Natural killer cell (primary cell): ENCODE results near the gene OTOGL. TPM values are rescaled to one million over a fixed set of nuclear protein-coding genes. Genes with fewer than 3 reads are reported as not detected.

Source experiments
- ATAC-seq, 3 donors: fragments of 150-1000 bp in 2 of 3; fragments of 200-7000 bp in 1 of 3; cut with Tn5 transposase; 1 replicate in 1 of 3; 2 replicates in 2 of 3; pipeline ENCODE4 v1.10.0; 2021; ENCODE audit warnings: mild to moderate bottlenecking in 2 of 3, moderate library complexity in 2 of 3
- DNase-seq, 2 donors: peaks; one replicate each; pipeline versions ENCODE4 v3.0.0 to v3.0.0-alpha.2; 2013 to 2021; ENCODE audit warnings: mixed read lengths in 1 of 2
- H3K27ac ChIP-seq: one replicate; pipeline ENCODE4 v1.5.1; 2013; ENCODE audit warnings: mild to moderate bottlenecking, low read length
- H3K27me3 ChIP-seq: one replicate; pipeline ENCODE4 v1.6.1; 2013; ENCODE audit warnings: low read length; ENCODE audit not compliant: control insufficient read depth, insufficient read depth
- H3K36me3 ChIP-seq: one replicate; pipeline ENCODE4 v1.6.1; 2013; ENCODE audit warnings: low read length; ENCODE audit not compliant: control insufficient read depth, insufficient read depth
- H3K4me1 ChIP-seq: one replicate; pipeline ENCODE4 v1.6.1; 2013; ENCODE audit warnings: low read length; ENCODE audit not compliant: control insufficient read depth, insufficient read depth
- H3K4me3 ChIP-seq: one replicate; pipeline ENCODE4 v1.5.1; 2013; ENCODE audit warnings: low read length
- H3K9me3 ChIP-seq: one replicate; pipeline ENCODE4 v1.6.1; 2013; ENCODE audit warnings: low read length; ENCODE audit not compliant: control insufficient read depth, insufficient read depth
- H3K27ac Mint-ChIP-seq, 2 donors: one replicate each; pipeline ENCODE4 v1.8.0; 2022; ENCODE audit warnings: mild to moderate bottlenecking in 2 of 2, mixed read lengths in 2 of 2, moderate library complexity in 1 of 2
- H3K27me3 Mint-ChIP-seq, 2 donors: one replicate each; pipeline ENCODE4 v1.8.0; 2022; ENCODE audit warnings: low read depth in 2 of 2, mixed read lengths in 2 of 2
- H3K36me3 Mint-ChIP-seq: one replicate; pipeline ENCODE4 v1.8.0; 2022; ENCODE audit warnings: mixed read lengths
- H3K4me1 Mint-ChIP-seq, 2 donors: one replicate each; pipeline ENCODE4 v1.8.0; 2022; ENCODE audit warnings: mixed read lengths in 2 of 2
- H3K4me3 Mint-ChIP-seq: one replicate; pipeline ENCODE4 v1.8.0; 2022; ENCODE audit warnings: mild to moderate bottlenecking, moderate library complexity, mixed read lengths
- H3K9me3 Mint-ChIP-seq, 2 donors: one replicate each; pipeline ENCODE4 v1.8.0; 2022; ENCODE audit warnings: mixed read lengths in 2 of 2
- CTCF ChIP-seq: fragments of 200-600 bp; IDR thresholded peaks from one replicate; pipeline ENCODE4 v1.8.0; 2022; ENCODE audit warnings: antibody characterized with exemption
- WGBS: methylation state at CpG from one replicate; pipeline ENCODE4 v1.1.7; 2013; ENCODE audit warnings: missing lambda C conversion rate; ENCODE audit not compliant: insufficient coverage; 5-methylcytosine and 5-hydroxymethylcytosine counted together
- intact Hi-C: fragments of 100-400 bp; cut with micrococcal nuclease; formaldehyde crosslinking; loops from one replicate; pipeline ENCODE4 v1.14.2; 2022
- total RNA-seq, 4 donors: library from RNA; stranded (reverse); fragments of 120-200 nt in 1 of 4; gene quantifications; one replicate each; pipeline versions ENCODE4 v1.2.3 to v1.2.4, GENCODE V29; 2013 to 2022

The OTOGL gene
- total RNA-seq, 3 donors from 2014 or later (not counting 1 experiment from before 2014, with no cell fraction given) = not detected

- Mint-ChIP-seq H3K27ac (no peak overlapping the region), H3K9me3 (no peaks in the 10 kb centered on the region), H3K4me3 (no peak overlapping the region), H3K27me3 (peaks cover 4 to 44% of the 10 kb centered on the region in 2 donors), H3K36me3 (no peaks in the 10 kb centered on the region), H3K4me1 (no peaks in the 10 kb centered on the region)
- WGBS = 43% methylated on average over 1 of the region's 1 CpG
- intact Hi-C loops = no loop called here
- ATAC-seq = no peak
- H3K27me3 ChIP-seq = no peaks in the 10 kb centered on the region
- H3K27ac ChIP-seq = no peak overlapping the region
- no peaks in the 10 kb centered on the region for H3K36me3 ChIP-seq
- H3K4me3 ChIP-seq = no peak overlapping the region
- no peak for DNase-seq
- H3K4me1 ChIP-seq = no peaks in the 10 kb centered on the region
- no peak for TF ChIP-seq CTCF
- H3K9me3 ChIP-seq = no peaks in the 10 kb centered on the region
Measured at GRCh38 chr12:80208071-80208470, 108.7 kb downstream of the OTOGL start.

GRCh38 chr12:80211671-80212070 lies 112.3 kb downstream of the OTOGL start:
- H3K9me3 Mint-ChIP-seq = no peaks in the 10 kb centered on the region
- H3K27ac Mint-ChIP-seq = no peak overlapping the region
- H3K4me1 Mint-ChIP-seq = no peaks in the 10 kb centered on the region
- no peaks in the 10 kb centered on the region for H3K4me1 ChIP-seq
- no peak for DNase-seq
- H3K9me3 ChIP-seq = no peaks in the 10 kb centered on the region
- 82% methylated on average over 2 of the region's 2 CpGs for WGBS
- H3K4me3 Mint-ChIP-seq = no peak overlapping the region
- no peaks in the 10 kb centered on the region for H3K36me3 ChIP-seq
- H3K27me3 Mint-ChIP-seq = peaks cover 13 to 23% of the 10 kb centered on the region in 2 donors
- intact Hi-C loops = no loop called here
- H3K4me3 ChIP-seq = no peak overlapping the region
- H3K36me3 Mint-ChIP-seq = no peaks in the 10 kb centered on the region
- H3K27ac ChIP-seq = no peak overlapping the region
- no peaks in the 10 kb centered on the region for H3K27me3 ChIP-seq
- TF ChIP-seq CTCF = no peak
- no peak for ATAC-seq

GRCh38 chr12:80212938-80213645 lies 113.8 kb downstream of the OTOGL start:
- no peaks in the 10 kb centered on the region for H3K4me1 ChIP-seq
- H3K36me3 ChIP-seq = no peaks in the 10 kb centered on the region
- no peak overlapping the region for H3K4me3 ChIP-seq
- no peaks in the 10 kb centered on the region for H3K36me3 Mint-ChIP-seq
- H3K4me1 Mint-ChIP-seq = no peaks in the 10 kb centered on the region
- intact Hi-C loops = no loop called here
- 86% methylated on average over 3 of the region's 4 CpGs for WGBS
- H3K9me3 ChIP-seq = no peaks in the 10 kb centered on the region
- peaks cover 13 to 23% of the 10 kb centered on the region in 2 donors for H3K27me3 Mint-ChIP-seq
- H3K9me3 Mint-ChIP-seq = no peaks in the 10 kb centered on the region
- H3K4me3 Mint-ChIP-seq = no peak overlapping the region
- ATAC-seq (no peak), DNase-seq (no peak)
- no peaks in the 10 kb centered on the region for H3K27me3 ChIP-seq
- H3K27ac ChIP-seq = no peak overlapping the region
- no peak for TF ChIP-seq CTCF
- no peak overlapping the region for H3K27ac Mint-ChIP-seq

GRCh38 chr12:80213871-80214270 lies 114.5 kb downstream of the OTOGL start:
- Histone ChIP-seq H3K27me3 (no peaks in the 10 kb centered on the region), H3K36me3 (no peaks in the 10 kb centered on the region), H3K4me1 (no peaks in the 10 kb centered on the region), H3K9me3 (no peaks in the 10 kb centered on the region), H3K27ac (no peak overlapping the region), H3K4me3 (no peak overlapping the region)
- Mint-ChIP-seq H3K4me3 (no peak overlapping the region), H3K36me3 (no peaks in the 10 kb centered on the region), H3K27ac (no peak overlapping the region), H3K9me3 (no peaks in the 10 kb centered on the region), H3K4me1 (no peaks in the 10 kb centered on the region), H3K27me3 (peaks cover 14 to 25% of the 10 kb centered on the region in 2 donors)
- 70% methylated on average over 2 of the region's 3 CpGs for WGBS
- no peak for ATAC-seq
- no peak for DNase-seq
- intact Hi-C loops = no loop called here
- no peak for TF ChIP-seq CTCF
